GM12878 (cell line): Measurements from ENCODE around the gene FBRSL1. TPM values are rescaled to one million over a fixed set of nuclear protein-coding genes. Genes with fewer than 3 reads are reported as not detected.

Experiments
- ATAC-seq: fragments of 200-7000 bp; cut with Tn5 transposase; 3 replicates; pipeline ENCODE4 v1.9.1; 2020; ENCODE audit warnings: mild to moderate bottlenecking, moderate library complexity
- BruUV-seq: library from RNA; stranded (reverse); fragments of 400-500 nt; replicated peaks from 2 replicates; lab custom pipeline; 2021; lab: Mats Ljungman, UMichigan
- CTCF ChIA-PET: fragments of 300-600 bp; sonication (Branson Sonifier 250); formaldehyde crosslinking; extraction: SDS; loops from one replicate; lab custom pipeline; 2021; ENCODE audit warnings: inconsistent platforms; lab: Yijun Ruan, JAX
- POLR2A ChIA-PET: fragments of 350-600 bp; formaldehyde crosslinking; extraction: SDS; loops from one replicate; lab custom pipeline; 2021; ENCODE audit warnings: inconsistent platforms; lab: Charles Lee
- RAD21 ChIA-PET: fragments of 300-600 bp; sonication (Branson Sonifier 250); formaldehyde crosslinking; loops from one replicate; lab custom pipeline; 2023; ENCODE audit warnings: antibody characterized with exemption; ENCODE audit not compliant: unreplicated experiment; lab: Charles Lee
- SMC1A ChIA-PET: fragments of 300-600 bp; sonication (Branson Sonifier 250); formaldehyde crosslinking; loops from one replicate; lab custom pipeline; 2023; ENCODE audit not compliant: unreplicated experiment, uncharacterized antibody; lab: Charles Lee
- DNase-seq: peaks from one replicate; pipeline ENCODE4 v3.0.0-alpha.2; 2011; ENCODE audit warnings: low read depth, low spot score
- FAIRE-seq: peaks from 3 replicates; lab custom pipeline; 2011; peaks lifted over from hg19 to GRCh38; lab: Jason Lieb, UNC
- H2AFZ ChIP-seq: 2 replicates; pipeline ENCODE4 v1.6.0; 2011; ENCODE audit warnings: low read depth, low read length, control low read depth; ENCODE audit not compliant: control insufficient read depth
- H3K27ac ChIP-seq: 2 replicates; pipeline ENCODE4 v1.5.1; 2011; ENCODE audit warnings: control low read depth; ENCODE audit not compliant: control insufficient read depth, insufficient read depth
- H3K27me3 ChIP-seq, 2 experiments: replicated peaks in 1 of 2; 2 replicates each; pipeline versions ENCODE4 v1.6.0 to v1.6.1; 2011; ENCODE audit warnings: low read length in 1 of 2; ENCODE audit not compliant: control insufficient read depth in 2 of 2, insufficient read depth in 2 of 2
- H3K36me3 ChIP-seq, 2 experiments: 2 replicates each; pipeline ENCODE4 v1.5.1; 2011; ENCODE audit warnings: low read length in 1 of 2; ENCODE audit not compliant: control insufficient read depth in 2 of 2, insufficient read depth in 2 of 2
- H3K4me1 ChIP-seq: 2 replicates; pipeline ENCODE4 v1.6.1; 2011; ENCODE audit warnings: mild to moderate bottlenecking, low read length, moderate library complexity, mixed read lengths; ENCODE audit not compliant: control insufficient read depth, insufficient read depth
- H3K4me2 ChIP-seq: 2 replicates; pipeline ENCODE4 v1.6.0; 2011; ENCODE audit warnings: control low read depth; ENCODE audit not compliant: control insufficient read depth, insufficient read depth
- H3K4me3 ChIP-seq: fragments of 200-600 bp; sonication (generic); 2 replicates; pipeline ENCODE4 v1.5.1; 2016
- H3K79me2 ChIP-seq: 2 replicates; pipeline ENCODE4 v1.6.0; 2011; ENCODE audit warnings: low read length; ENCODE audit not compliant: control insufficient read depth, insufficient read depth
- H3K9ac ChIP-seq: 2 replicates; pipeline ENCODE4 v1.8.0; 2011; ENCODE audit warnings: low read length, control low read depth, mixed read lengths; ENCODE audit not compliant: control insufficient read depth, insufficient read depth
- H3K9me3 ChIP-seq: replicated peaks from 3 replicates; pipeline ENCODE4 v1.5.1; 2011; ENCODE audit warnings: mild to moderate bottlenecking, low read length; ENCODE audit not compliant: control insufficient read depth, insufficient read depth
- H4K20me1 ChIP-seq: 2 replicates; pipeline ENCODE4 v1.6.0; 2011; ENCODE audit not compliant: control insufficient read depth, insufficient read depth
- CEBPB ChIP-seq, 2 experiments: fragments of 150-350 bp in 1 of 2; IDR thresholded peaks; 2 replicates each; pipeline ENCODE4 v1.6.1; 2012 to 2014; ENCODE audit warnings: low read depth in 2 of 2, low read length in 2 of 2, borderline replicate concordance in 1 of 2, inconsistent platforms in 1 of 2
- EED ChIP-seq: sonication (generic); IDR thresholded peaks from 2 replicates; pipeline ENCODE4 v1.6.1; 2016; ENCODE audit warnings: antibody characterized with exemption, low read depth
- EGR1 ChIP-seq, 2 experiments: IDR thresholded peaks; 1 replicate in 1 of 2; 2 replicates in 1 of 2; pipeline ENCODE4 v1.6.1; 2011 to 2012; ENCODE audit warnings: low read depth in 2 of 2, low read length in 2 of 2, borderline replicate concordance in 1 of 2, mild to moderate bottlenecking in 1 of 2, moderate library complexity in 1 of 2
- MEF2B ChIP-seq: fragments of 450-650 bp; IDR thresholded peaks from 2 replicates; pipeline ENCODE4 v1.6.1; 2018; ENCODE audit warnings: mild to moderate bottlenecking, moderate library complexity; ENCODE audit not compliant: partially characterized antibody, poor library complexity, severe bottlenecking
- RELA ChIP-seq: fragments of 450-650 bp; IDR thresholded peaks from 2 replicates; pipeline ENCODE4 v1.8.0; 2014; ENCODE audit warnings: borderline replicate concordance; ENCODE audit not compliant: partially characterized antibody
- RFX5 ChIP-seq: IDR thresholded peaks from 2 replicates; pipeline ENCODE4 v1.6.1; 2011; ENCODE audit warnings: low read depth, low read length, improper control_type of control experiment
- WGBS: methylation state at CpG from one replicate; pipeline ENCODE4 v1.1.6; 2016; ENCODE audit warnings: low lambda C conversion rate; ENCODE audit not compliant: insufficient replicate concordance, insufficient coverage; ENCODE audit errors: missing lambda C conversion rate; 5-methylcytosine and 5-hydroxymethylcytosine counted together
- in situ Hi-C: fragments of 300-500 bp; cut with MboI; formaldehyde crosslinking; loops from 9 replicates; pipeline ENCODE4 v1.14.3; 2018; ENCODE audit warnings: mixed read lengths
- intact Hi-C: fragments of 100-400 bp; cut with micrococcal nuclease; formaldehyde crosslinking; loops from one replicate; pipeline ENCODE4 v1.14.2; 2022; ENCODE audit not compliant: unreplicated experiment
- polyA plus RNA-seq, 11 experiments: library from polyadenylated mRNA; depleted of rRNA in 4 of 11; unstranded in 6 of 11; stranded (reverse) in 5 of 11; fragments of >200 nt; fragmentation: Nextera tagmentation in 4 of 11; fragmentation: Illumina TruSeq in 1 of 11; extraction: Ambion mirVana in 4 of 11; extraction: Trizol in 1 of 11; gene quantifications; 1 replicate in 1 of 11; 2 replicates in 10 of 11; pipeline versions ENCODE4 v1.2.1 to v1.2.3, GENCODE V29; 2011 to 2016; ENCODE audit warnings: inconsistent platforms in 2 of 11, missing spikeins in 2 of 11, low read depth in 1 of 11
- total RNA-seq, 4 experiments: library from RNA; depleted of rRNA in 3 of 4; stranded (reverse); fragments of >200 nt in 3 of 4; fragmentation: Illumina TruSeq in 1 of 4; extraction: Trizol in 1 of 4; gene quantifications; 2 replicates each; pipeline versions ENCODE4 v1.2.1 to v1.2.3, GENCODE V29; 2013 to 2021
- TF ChIP-seq, protein P1 (sequence below): IDR thresholded peaks from 2 replicates; pipeline ENCODE4 v1.6.1; 2011; ENCODE audit warnings: low read depth, mild to moderate bottlenecking, low read length, moderate library complexity, borderline replicate concordance; ENCODE audit errors: extremely low read depth

FBRSL1 gene
- total and polyA plus RNA-seq, 10 of the 15 experiments (the other 5 are each of a cell fraction or from before 2014, with no cell fraction given), result 0.19 to 55.1 (median 4.1) TPM

DNA sequence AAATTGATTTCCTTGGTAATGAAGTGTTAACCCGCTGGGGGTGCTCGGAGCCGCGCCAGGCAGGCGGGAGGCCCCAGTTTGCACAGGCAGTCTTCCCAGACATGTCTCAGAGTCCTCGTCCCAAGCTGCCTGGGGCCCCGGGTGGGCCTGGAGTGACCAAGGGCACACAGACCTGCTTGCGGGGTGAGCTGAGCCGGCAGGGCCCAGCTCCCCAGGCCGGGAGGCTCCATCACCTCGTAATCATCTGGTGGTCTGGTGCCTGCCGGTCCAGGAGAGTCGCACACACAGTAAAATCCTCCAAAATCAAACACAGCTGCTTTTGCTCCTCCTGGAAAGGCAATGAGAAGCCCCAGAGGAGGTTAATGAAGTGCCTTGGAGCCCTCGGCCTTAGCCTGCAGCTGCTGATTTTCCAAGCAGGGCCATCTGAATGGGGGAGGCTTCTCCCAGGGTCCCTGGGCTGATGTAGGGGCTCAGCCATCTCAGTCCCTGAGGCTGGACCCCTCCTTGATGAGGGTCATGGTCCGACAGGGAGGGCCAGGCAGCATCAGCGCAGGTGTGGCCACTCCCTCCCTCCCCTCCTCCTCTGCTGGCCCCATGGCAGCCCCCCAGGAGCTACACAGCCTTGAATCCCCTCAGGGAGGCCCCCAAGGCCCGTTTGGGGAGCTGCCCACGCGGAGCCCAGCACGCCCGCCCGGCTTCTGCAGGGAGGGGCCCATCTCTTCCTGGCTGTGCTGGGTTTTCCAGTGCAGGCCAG lies 39.4 kb upstream of the FBRSL1 start:
- DNase-seq, result no peak
- ChIA-PET SMC1A (interaction anchor here (0.9 to 2.2 kb wide), 2 partner anchors 12 to 145 kb away, joined by 3 to 8 read pairs; no protein-coding TSS in a partner anchor), POLR2A (interaction anchor here (0.5 to 1.3 kb wide), 3 partner anchors 12 to 428 kb away, joined by 3 to 5 read pairs (median 4); no protein-coding TSS in a partner anchor), RAD21 (interaction anchor here (0.9 kb wide), 1 partner anchor 35 kb away, joined by 3 read pairs; no protein-coding TSS in a partner anchor)
- Histone ChIP-seq H3K4me2 (peak overlapping the region; percentile 60), H3K27ac (no peak overlapping the region), H3K79me2 (no peaks in the 10 kb centered on the region), H3K4me3 (no peak overlapping the region), H3K9me3 (no peaks in the 10 kb centered on the region; the same call in 2 of the 3 replicates), H3K4me1 (peaks cover 21% of the 10 kb centered on the region), H3K36me3 (no peaks in the 10 kb centered on the region), H3K9ac (peak overlapping the region; percentile 22; the same call in 1 of the 2 replicates), H4K20me1 (no peaks in the 10 kb centered on the region), H2AFZ (peak overlapping the region; percentile 48)
- intact Hi-C loops, result no loop called here
- BruUV-seq, result no TSS peak
- in situ Hi-C loops, result no loop called here
- no peak for ATAC-seq
- TF ChIP-seq RFX5 (no peak), MEF2B (no peak), EED (peak; percentile 56), CEBPB (IDR thresholded peaks at IDR 0.05; ENCODE audit: borderline replicate concordance in 1 of 2, low read depth in 2 of 2, low read length in 2 of 2) (no peak), EGR1 (IDR thresholded peaks at IDR 0.05; ENCODE audit: borderline replicate concordance in 1 of 2, low read depth in 2 of 2, low read length in 2 of 2) (peak in 1 of 2 experiments; percentile 27; a peak in 1 of 3 replicates), RELA (no peak)
- TF ChIP-seq, protein P1, sequence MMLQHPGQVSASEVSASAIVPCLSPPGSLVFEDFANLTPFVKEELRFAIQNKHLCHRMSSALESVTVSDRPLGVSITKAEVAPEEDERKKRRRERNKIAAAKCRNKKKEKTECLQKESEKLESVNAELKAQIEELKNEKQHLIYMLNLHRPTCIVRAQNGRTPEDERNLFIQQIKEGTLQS, result no peak
- TF ChIP-seq, all 136 proteins: peak for 2
- no peak for FAIRE-seq
- CTCF ChIA-PET, result interaction anchor here (1.4 kb wide), 1 partner anchor 18 kb away, joined by 3 read pairs; no protein-coding TSS in a partner anchor
- H3K27me3 ChIP-seq, result no peaks in the 10 kb centered on the region
- WGBS, result 88% methylated on average over 19 of the region's 22 CpGs
